ENCODE results near the gene UNC13A.

UNC13A gene

GRCh38 chr19:17669419-17669818 is 18.7 kb downstream of the UNC13A start:
- no peak for DNase-seq (ENCODE audit: low read depth)

GRCh38 chr19:17665058-17665457 is 23.1 kb downstream of the UNC13A start:
- no peak for DNase-seq (ENCODE audit: low read depth)

- DNase-seq (ENCODE audit: low read depth), result no peak
These were observed 28.2 kb downstream of the UNC13A start for GRCh38 chr19:17659996-17660395.

- peak; percentile 14 for DNase-seq (ENCODE audit: low read depth)
These were observed 29.5 kb downstream of the UNC13A start for GRCh38 chr19:17658666-17659065.

GRCh38 chr19:17658240-17658639 is 29.9 kb downstream of the UNC13A start:
- DNase-seq (ENCODE audit: low read depth), result no peak

GRCh38 chr19:17656970-17657369 is 31.2 kb downstream of the UNC13A start:
- DNase-seq (ENCODE audit: low read depth), result no peak

- no peak for DNase-seq (ENCODE audit: low read depth)
These were observed 32.2 kb downstream of the UNC13A start for GRCh38 chr19:17655751-17656472.

GRCh38 chr19:17654993-17655392 is 33.2 kb downstream of the UNC13A start:
- DNase-seq (ENCODE audit: low read depth), result no peak

- DNase-seq (ENCODE audit: low read depth), result no peak
These were observed 35.5 kb downstream of the UNC13A start for GRCh38 chr19:17652627-17653026.

- DNase-seq (ENCODE audit: low read depth), result no peak
These were observed 39.4 kb downstream of the UNC13A start for GRCh38 chr19:17648786-17649185.

DNA sequence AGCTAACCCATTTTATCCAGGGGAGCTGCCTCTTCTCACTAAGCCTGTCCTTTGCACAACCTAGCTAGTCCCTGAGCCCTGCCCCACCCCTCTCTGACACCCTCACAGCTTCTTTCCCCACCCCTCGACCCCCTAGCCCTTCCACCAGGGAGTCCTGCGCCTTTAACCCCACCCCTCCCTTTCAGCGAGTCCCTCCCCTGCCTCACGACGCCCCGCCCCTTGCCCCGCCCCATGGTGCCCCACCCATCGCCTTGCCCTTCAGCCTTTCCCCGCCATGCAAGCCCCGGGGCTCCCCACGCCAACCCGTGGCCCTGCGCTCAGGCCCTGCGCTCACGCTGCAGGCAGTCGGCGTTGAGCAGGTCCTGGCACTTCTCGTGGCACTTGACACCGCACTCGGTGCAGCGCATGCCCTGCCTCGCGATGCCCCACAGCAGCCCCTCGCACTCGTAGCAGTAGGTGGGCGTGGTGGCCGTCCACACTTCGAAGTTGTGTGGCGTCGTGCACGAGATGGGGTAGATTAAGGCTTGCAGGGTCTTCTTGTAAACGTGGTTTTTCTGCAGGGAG is 40.0 kb downstream of the UNC13A start:
- DNase-seq (ENCODE audit: low read depth), result no peak

DNA sequence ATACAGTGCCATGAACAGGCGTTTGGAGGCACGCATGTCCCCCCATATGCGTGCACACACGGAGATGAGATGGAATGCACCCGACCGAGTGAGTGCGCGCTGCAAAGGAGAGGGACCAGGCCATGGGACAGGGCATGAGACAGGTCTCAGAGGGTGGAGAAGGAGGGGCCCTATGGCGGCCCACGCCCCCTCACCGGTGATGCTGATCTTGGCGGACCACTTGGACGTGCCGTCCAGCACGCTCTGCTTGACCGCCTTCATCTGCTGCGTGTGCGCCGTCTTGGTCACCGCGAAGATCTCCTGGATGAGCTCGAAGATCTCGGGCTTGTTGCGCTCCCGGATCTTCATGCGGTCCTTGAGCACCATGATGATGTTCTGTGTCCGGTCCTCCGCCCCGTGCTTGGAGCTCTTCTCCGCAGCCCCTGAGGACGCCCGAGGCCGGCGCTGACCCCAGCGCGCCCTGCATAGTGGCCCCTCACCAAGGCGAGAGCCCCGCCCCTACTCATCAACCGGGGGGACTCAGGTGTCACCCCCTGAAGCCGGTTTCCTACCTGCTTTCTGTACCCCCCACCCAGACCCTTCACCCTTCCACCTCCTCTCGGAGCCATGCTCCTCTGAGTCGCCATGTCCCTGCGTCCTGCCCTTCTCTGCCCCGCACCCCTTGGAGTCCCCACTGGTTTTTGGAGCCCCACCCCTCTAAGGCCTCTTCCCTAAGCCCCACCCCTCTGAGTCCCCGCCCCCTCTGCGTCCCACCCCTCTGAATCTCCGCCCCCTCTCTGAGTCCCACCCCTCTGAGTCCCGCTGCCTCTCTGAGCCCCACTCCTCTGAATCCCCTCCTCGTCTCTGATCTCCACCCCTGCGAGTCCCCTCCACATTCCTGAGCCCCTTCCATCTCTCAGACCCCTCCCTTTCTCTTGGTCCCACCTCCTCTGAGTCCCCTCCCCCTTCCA is 40.8 kb downstream of the UNC13A start:
- no peak for DNase-seq (ENCODE audit: low read depth)

DNA sequence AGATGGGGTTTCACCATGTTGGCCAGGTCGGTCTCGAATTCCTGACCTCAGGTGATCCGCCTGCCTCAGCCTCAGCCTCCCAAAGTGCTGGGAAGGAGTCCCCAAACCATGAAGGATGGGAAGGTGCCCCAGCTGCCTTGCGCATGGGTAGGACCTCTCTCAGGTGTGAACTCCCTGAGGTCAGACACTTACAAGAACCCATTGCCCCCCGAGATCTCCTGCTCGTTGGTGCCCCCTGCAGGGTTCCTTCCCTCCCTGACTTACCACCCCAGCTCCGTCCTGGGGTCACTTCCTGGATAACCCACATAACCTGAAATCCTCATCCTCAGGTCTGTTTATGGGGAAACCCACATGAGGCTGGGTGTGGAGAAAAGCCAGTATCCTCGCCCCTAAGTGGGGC is 41.7 kb downstream of the UNC13A start:
- DNase-seq (ENCODE audit: low read depth), result no peak

- no peak for DNase-seq (ENCODE audit: low read depth)
These were observed 42.7 kb downstream of the UNC13A start for GRCh38 chr19:17645339-17645963.

GRCh38 chr19:17642656-17643055 is 45.5 kb downstream of the UNC13A start:
- no peak for DNase-seq (ENCODE audit: low read depth)

- no peak for DNase-seq (ENCODE audit: low read depth)
These were observed 46.3 kb downstream of the UNC13A start for GRCh38 chr19:17641846-17642245.

- DNase-seq (ENCODE audit: low read depth), result no peak
These were observed 47.0 kb downstream of the UNC13A start for GRCh38 chr19:17641181-17641580.

DNA sequence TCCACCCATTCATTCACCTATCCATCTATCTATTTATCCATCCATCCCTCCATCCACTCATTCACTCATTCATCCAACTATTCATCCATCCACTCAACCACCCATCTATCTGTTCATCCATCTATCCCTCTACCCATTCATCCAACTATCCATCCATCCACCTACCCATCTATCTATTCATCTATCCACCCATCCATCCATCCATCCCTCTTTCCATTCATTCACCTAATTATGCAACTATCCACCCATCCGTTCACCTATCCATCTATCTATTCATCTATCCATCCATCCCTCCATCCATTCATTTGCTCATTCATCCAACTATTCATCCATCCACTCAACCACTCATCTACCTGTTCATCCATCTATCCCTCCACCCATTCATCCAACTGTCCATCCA is 54.5 kb downstream of the UNC13A start:
- no peak for DNase-seq (ENCODE audit: low read depth)

- no peak for DNase-seq (ENCODE audit: low read depth)
These were observed 55.6 kb downstream of the UNC13A start for GRCh38 chr19:17632577-17632976.

DNA sequence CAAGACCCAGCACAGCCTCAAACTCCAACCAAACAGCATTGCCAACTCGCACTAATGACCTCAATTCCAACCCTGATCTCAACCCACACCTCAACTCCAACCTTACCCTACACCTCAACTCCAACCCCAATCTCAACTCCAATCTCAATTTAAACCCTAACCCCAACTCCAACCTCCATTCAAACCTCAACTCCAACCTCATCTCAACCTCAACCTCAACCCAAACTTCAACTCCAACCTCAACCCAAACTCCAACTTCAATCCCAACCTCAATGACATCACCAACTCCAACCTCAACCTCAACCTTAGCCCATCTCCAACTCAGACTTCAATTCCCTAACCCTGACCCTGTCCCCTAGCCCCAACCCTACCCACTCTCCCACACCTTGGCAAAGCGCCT is 58.4 kb downstream of the UNC13A start:
- no peak for DNase-seq (ENCODE audit: low read depth)

DNA sequence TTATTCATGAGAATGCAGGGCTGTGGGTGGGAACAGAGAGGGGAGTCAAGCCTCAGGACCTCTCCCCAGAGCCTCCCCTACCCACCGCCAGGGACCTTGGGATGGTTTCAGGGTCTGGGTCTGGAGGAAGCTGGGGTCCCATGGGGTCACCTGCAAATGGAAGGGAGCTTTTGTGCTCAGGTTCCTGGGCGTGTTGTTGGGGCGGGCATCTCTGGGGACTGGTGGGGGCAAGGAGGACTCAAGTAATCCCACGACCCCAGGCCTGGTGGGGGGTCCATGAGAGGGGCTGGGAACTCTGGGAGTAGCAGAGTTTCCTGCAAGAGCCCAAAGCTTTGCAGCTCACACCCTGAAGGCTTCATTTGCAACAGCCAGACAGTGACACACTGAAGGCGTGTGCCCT is 60.2 kb downstream of the UNC13A start:
- no peak for DNase-seq (ENCODE audit: low read depth)

DNA sequence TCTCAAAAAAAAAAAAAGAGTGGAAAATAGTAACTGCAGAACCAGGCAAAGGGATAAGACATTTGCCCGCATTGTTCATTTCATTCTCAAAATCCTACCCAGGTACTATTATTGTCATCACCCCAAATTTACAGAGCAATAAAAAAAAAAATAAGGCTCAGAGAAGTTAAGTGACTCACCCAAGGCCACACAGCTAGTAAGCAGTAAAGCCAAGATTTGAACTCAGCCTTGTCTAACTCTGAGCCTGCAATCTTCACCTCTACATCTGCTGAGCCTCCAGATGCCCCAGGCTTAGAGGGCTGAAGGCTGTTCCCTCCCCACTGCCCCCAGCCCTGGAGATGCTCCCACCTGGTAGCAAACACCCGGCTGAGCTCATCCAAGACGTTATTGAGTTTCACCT is 61.0 kb downstream of the UNC13A start:
- DNase-seq (ENCODE audit: low read depth), result no peak
